Kidney (tissue), 14 donors: ENCODE data around the gene KLF2. TPM values are rescaled to one million over a fixed set of nuclear protein-coding genes. Genes with fewer than 3 reads are reported as not detected.

ENCODE experiments used
- DNase-seq, 5 donors: peaks; one replicate each; pipeline ENCODE4 v3.0.0-alpha.2; 2013 to 2020
- FAIRE-seq: peaks from 2 replicates; lab custom pipeline; 2012; peaks lifted over from hg19 to GRCh38; lab: Jason Lieb, UNC
- H3K27ac ChIP-seq, 2 donors: one replicate each; pipeline ENCODE4 v1.7.0; 2013; ENCODE audit warnings: low read depth in 2 of 2, low read length in 2 of 2, inconsistent platforms in 1 of 2
- H3K27me3 ChIP-seq: one replicate; pipeline ENCODE4 v1.7.1; 2013; ENCODE audit warnings: low read length, inconsistent platforms; ENCODE audit not compliant: control insufficient read depth, insufficient read depth
- H3K36me3 ChIP-seq, 3 donors: one replicate each; pipeline versions ENCODE4 v1.7.0 to v1.7.1; 2013; ENCODE audit warnings: low read length in 3 of 3, control low read depth in 1 of 3, inconsistent platforms in 1 of 3; ENCODE audit not compliant: insufficient read depth in 3 of 3, control insufficient read depth in 2 of 3
- H3K4me1 ChIP-seq, 3 donors: one replicate each; pipeline versions ENCODE4 v1.7.0 to v1.7.1; 2013; ENCODE audit warnings: low read length in 3 of 3, inconsistent platforms in 1 of 3, low read depth in 1 of 3; ENCODE audit not compliant: control insufficient read depth in 2 of 3, insufficient read depth in 2 of 3
- H3K4me3 ChIP-seq, 3 donors: one replicate each; pipeline versions ENCODE4 v1.7.0 to v1.8.1; 2013; ENCODE audit warnings: low read length in 3 of 3, control low read depth in 1 of 3, inconsistent platforms in 1 of 3
- H3K9ac ChIP-seq, 3 donors: one replicate each; pipeline versions ENCODE4 v1.7.0 to v1.7.1; 2013; ENCODE audit warnings: low read length in 3 of 3, control low read depth in 1 of 3, inconsistent platforms in 1 of 3
- H3K9me3 ChIP-seq, 3 donors: one replicate each; pipeline versions ENCODE4 v1.7.0 to v1.7.1; 2013; ENCODE audit warnings: low read length in 3 of 3, control low read depth in 1 of 3, inconsistent platforms in 1 of 3; ENCODE audit not compliant: control insufficient read depth in 2 of 3, insufficient read depth in 1 of 3
- intact Hi-C: fragments of 100-400 bp; cut with DNase I; formaldehyde crosslinking; loops from one replicate; pipeline ENCODE4 v1.11.1; 2022
- polyA plus RNA-seq: library from polyadenylated mRNA; stranded (reverse); fragments of 350-450 nt; fragmentation: Illumina TruSeq; extraction: RNeasy Lipid Tissue Mini Kit (QIAGEN cat#74804); gene quantifications from one replicate; pipeline ENCODE4 v1.2.3, GENCODE V29; 2014; ENCODE audit warnings: low read depth, low replicate concordance; ENCODE audit not compliant: insufficient read depth
- total RNA-seq: library from RNA; stranded (reverse); fragmentation: NEBNext Ultra II Directional; extraction: Animal tissue kit (Norgen Biotek cat#: 25700); gene quantifications from one replicate; pipeline ENCODE4 v1.2.1, GENCODE V29; 2021
- TF ChIP-seq, protein P1 (sequence below): IDR thresholded peaks from 3 replicates; pipeline ENCODE4 v1.5.1; 2012; ENCODE audit warnings: mild to moderate bottlenecking, moderate library complexity, borderline replicate concordance; ENCODE audit not compliant: insufficient read depth; ENCODE audit errors: extremely low read depth
- donor health status: control.
- donor health status: control.
- donor health status: control.
- donor health status: control.
- donor health status: control.
- donor health status: DM: yes; HTN: yes; CAD: no.
- donor health status: Normal renal cell carcinoma (clear cell type).

The KLF2 gene
- total and polyA plus RNA-seq, 2 donors from 2014 or later, result 114 to 131 TPM

DNA sequence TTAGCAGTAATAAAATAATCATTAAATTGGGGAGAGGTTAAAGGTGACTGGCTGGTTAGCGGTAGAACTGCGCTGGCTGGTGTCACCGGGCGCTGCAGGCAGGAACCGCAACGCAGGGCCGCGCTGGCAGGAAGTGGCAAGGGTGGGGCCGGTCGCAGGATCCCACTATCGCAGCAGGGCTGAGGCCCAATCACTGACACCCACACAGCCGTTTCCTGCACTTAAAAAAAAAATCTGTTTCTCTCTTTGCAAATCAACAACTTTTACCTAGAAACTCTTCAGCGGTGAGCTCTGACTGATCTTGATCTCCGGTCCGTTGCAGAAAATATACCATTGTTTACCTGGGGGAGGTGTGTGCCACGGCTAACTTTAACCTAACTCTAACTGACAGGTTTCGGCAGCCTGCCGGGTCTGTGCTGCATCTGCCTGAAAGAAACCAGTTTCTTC is 46.9 kb downstream of the KLF2 start:
- TF ChIP-seq, protein P1, sequence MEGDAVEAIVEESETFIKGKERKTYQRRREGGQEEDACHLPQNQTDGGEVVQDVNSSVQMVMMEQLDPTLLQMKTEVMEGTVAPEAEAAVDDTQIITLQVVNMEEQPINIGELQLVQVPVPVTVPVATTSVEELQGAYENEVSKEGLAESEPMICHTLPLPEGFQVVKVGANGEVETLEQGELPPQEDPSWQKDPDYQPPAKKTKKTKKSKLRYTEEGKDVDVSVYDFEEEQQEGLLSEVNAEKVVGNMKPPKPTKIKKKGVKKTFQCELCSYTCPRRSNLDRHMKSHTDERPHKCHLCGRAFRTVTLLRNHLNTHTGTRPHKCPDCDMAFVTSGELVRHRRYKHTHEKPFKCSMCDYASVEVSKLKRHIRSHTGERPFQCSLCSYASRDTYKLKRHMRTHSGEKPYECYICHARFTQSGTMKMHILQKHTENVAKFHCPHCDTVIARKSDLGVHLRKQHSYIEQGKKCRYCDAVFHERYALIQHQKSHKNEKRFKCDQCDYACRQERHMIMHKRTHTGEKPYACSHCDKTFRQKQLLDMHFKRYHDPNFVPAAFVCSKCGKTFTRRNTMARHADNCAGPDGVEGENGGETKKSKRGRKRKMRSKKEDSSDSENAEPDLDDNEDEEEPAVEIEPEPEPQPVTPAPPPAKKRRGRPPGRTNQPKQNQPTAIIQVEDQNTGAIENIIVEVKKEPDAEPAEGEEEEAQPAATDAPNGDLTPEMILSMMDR, result no peak
- H3K27ac ChIP-seq, result peak overlapping the region; percentile 26 to 41
- no peaks in the 10 kb centered on the region for H3K9me3 ChIP-seq
- intact Hi-C loops, result no loop called here
- H3K4me1 ChIP-seq, result peaks cover 0 to 33% (median 30%) of the 10 kb centered on the region in 3 donors
- no peak overlapping the region for H3K4me3 ChIP-seq
- no peaks in the 10 kb centered on the region for H3K27me3 ChIP-seq
- FAIRE-seq, result no peak
- H3K9ac ChIP-seq, result no peak overlapping the region
- peak in 1 of 5 donors; percentile 91 for DNase-seq
- peaks cover 7 to 15% (median 12%) of the 10 kb centered on the region in 3 donors for H3K36me3 ChIP-seq

DNA sequence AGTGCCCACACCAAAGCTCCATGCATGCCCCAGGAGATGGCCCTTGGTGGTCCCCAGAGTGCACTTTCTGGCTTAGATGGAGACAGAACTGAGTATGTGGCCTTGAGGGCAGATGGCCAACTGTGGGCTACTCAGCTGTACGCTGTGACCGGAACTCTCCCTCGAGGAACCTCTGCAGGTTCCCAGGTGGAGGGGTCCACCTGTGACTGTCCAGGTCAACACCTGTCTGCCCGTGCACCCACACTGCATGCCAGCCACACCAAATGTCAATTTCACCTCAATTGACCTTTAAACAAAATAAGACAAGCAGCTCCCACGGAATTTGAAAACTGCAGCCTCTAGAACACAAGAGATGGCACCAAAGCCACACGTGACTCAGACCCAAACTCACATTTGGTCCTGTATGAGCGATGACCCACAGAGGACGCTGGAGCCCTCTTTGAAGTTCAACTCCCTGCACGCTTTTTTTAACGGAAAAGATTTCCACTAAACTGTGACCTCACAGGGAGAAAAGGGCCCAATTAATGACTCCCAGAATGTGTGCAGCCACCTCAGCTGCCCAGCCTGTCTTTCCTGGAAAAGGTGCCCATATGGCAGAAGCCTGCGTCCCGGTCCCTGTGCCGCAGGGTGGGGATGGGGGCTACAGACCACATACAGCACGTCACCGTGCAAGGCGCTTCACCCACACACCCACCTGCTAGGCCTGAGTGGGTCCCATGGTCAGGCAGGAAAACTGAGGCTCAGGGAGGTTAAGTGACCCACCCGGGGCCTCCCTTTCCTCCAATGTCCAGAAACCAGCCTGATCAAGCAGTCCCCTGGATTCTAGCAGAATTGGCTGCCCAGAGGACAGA is 47.7 kb downstream of the KLF2 start:
- peaks cover 0 to 33% (median 28%) of the 10 kb centered on the region in 3 donors for H3K4me1 ChIP-seq
- peak overlapping the region in 1 of 2 donors; percentile 41 for H3K27ac ChIP-seq
- FAIRE-seq (no peak), DNase-seq (peak in 1 of 5 donors; percentile 75)
- H3K27me3 ChIP-seq, result no peaks in the 10 kb centered on the region
- no peak overlapping the region for H3K9ac ChIP-seq
- H3K36me3 ChIP-seq, result peaks cover 7 to 17% (median 13%) of the 10 kb centered on the region in 3 donors
- TF ChIP-seq, protein P1, result no peak
- H3K4me3 ChIP-seq, result no peak overlapping the region
- H3K9me3 ChIP-seq, result no peaks in the 10 kb centered on the region
- intact Hi-C loops, result no loop called here

- intact Hi-C loops, result no loop called here
- peaks cover 7 to 23% (median 16%) of the 10 kb centered on the region in 3 donors for H3K36me3 ChIP-seq
- DNase-seq (peak in 1 of 5 donors; percentile 48), FAIRE-seq (no peak)
- no peak overlapping the region for H3K9ac ChIP-seq
- no peaks in the 10 kb centered on the region for H3K9me3 ChIP-seq
- TF ChIP-seq, protein P1, result no peak
- H3K27me3 ChIP-seq, result no peaks in the 10 kb centered on the region
- no peak overlapping the region for H3K4me3 ChIP-seq
- H3K27ac ChIP-seq, result peak overlapping the region; percentile 33 to 42
- H3K4me1 ChIP-seq, result peaks cover 0 to 33% (median 28%) of the 10 kb centered on the region in 3 donors
Measured at GRCh38 chr19:16373079-16373478, 48.5 kb downstream of the KLF2 start.
